PC-3 (cell line): Measurements from ENCODE around the gene MAN2A2. TPM values are rescaled to one million over a fixed set of nuclear protein-coding genes. Genes with fewer than 3 reads are reported as not detected.

Source experiments
- ATAC-seq: fragments of 200-7000 bp; cut with Tn5 transposase; 2 replicates; pipeline ENCODE4 v1.9.1; 2020; ENCODE audit warnings: mild to moderate bottlenecking, moderate library complexity
- BruUV-seq: library from RNA; stranded (reverse); fragments of 400-500 nt; replicated peaks from 2 replicates; lab custom pipeline; 2021; lab: Mats Ljungman, UMichigan
- CTCF ChIA-PET: fragments of 300-600 bp; sonication (Branson Sonifier 250); formaldehyde crosslinking; loops from one replicate; lab custom pipeline; 2022; ENCODE audit warnings: antibody characterized with exemption; lab: Charles Lee
- POLR2A ChIA-PET: fragments of 300-600 bp; sonication (Branson Sonifier 250); formaldehyde crosslinking; loops from one replicate; lab custom pipeline; 2022; ENCODE audit warnings: antibody characterized with exemption; ENCODE audit not compliant: unreplicated experiment; lab: Charles Lee
- DNase-seq: peaks from one replicate; pipeline ENCODE4 v3.0.0-alpha.2; 2015
- H2AFZ ChIP-seq: fragments of 300-600 bp; sonication (generic); 2 replicates; pipeline ENCODE4 v1.6.0; 2016; ENCODE audit warnings: antibody characterized with exemption, low read length
- H3F3A ChIP-seq: fragments of 300-600 bp; sonication (generic); one replicate; pipeline ENCODE4 v1.6.0; 2017; ENCODE audit warnings: antibody characterized with exemption, low read length, control low read depth, mild to moderate bottlenecking; ENCODE audit not compliant: unreplicated experiment
- H3K27ac ChIP-seq: fragments of 300-600 bp; sonication (generic); 2 replicates; pipeline ENCODE4 v1.5.1; 2016; ENCODE audit warnings: mild to moderate bottlenecking, low read length
- H3K27me3 ChIP-seq: fragments of 300-600 bp; sonication (generic); 2 replicates; pipeline ENCODE4 v1.6.1; 2016; ENCODE audit warnings: low read length, mixed read lengths
- H3K36me3 ChIP-seq: fragments of 300-600 bp; sonication (generic); 2 replicates; pipeline ENCODE4 v1.6.1; 2016; ENCODE audit warnings: low read depth, mixed run types, low read length, mixed read lengths
- H3K4me1 ChIP-seq: fragments of 300-600 bp; sonication (generic); 2 replicates; pipeline ENCODE4 v1.5.1; 2016; ENCODE audit warnings: low read length; ENCODE audit not compliant: insufficient read depth
- H3K4me2 ChIP-seq: fragments of 300-600 bp; sonication (generic); 2 replicates; pipeline ENCODE4 v1.6.0; 2016; ENCODE audit warnings: low read length
- H3K4me3 ChIP-seq: fragments of 300-600 bp; sonication (generic); 2 replicates; pipeline ENCODE4 v1.5.1; 2016; ENCODE audit warnings: mild to moderate bottlenecking, low read length, mixed read lengths
- H3K79me2 ChIP-seq: fragments of 300-600 bp; sonication (generic); 2 replicates; pipeline ENCODE4 v1.6.1; 2017; ENCODE audit warnings: low read length, mixed read lengths
- H3K9ac ChIP-seq: fragments of 300-600 bp; sonication (generic); 2 replicates; pipeline ENCODE4 v1.6.0; 2016; ENCODE audit warnings: mild to moderate bottlenecking, low read length
- H3K9me2 ChIP-seq: fragments of 300-600 bp; sonication (generic); replicated peaks from 2 replicates; pipeline ENCODE4 v1.6.1; 2016; ENCODE audit warnings: mixed run types, low read length, mixed read lengths
- H3K9me3 ChIP-seq: fragments of 300-600 bp; sonication (generic); 2 replicates; pipeline ENCODE4 v1.6.1; 2016; ENCODE audit warnings: low read length, mixed read lengths
- H4K20me1 ChIP-seq: fragments of 300-600 bp; sonication (generic); 2 replicates; pipeline ENCODE4 v1.6.1; 2016; ENCODE audit warnings: low read length, mixed read lengths
- EZH2 ChIP-seq: fragments of 300-600 bp; sonication (generic); IDR thresholded peaks from one replicate; pipeline ENCODE4 v1.6.1; 2017; ENCODE audit warnings: antibody characterized with exemption, mild to moderate bottlenecking, low read length; ENCODE audit not compliant: unreplicated experiment
- EZH2phosphoT487 ChIP-seq: fragments of 300-600 bp; sonication (generic); IDR thresholded peaks from 2 replicates; pipeline ENCODE4 v1.6.1; 2018; ENCODE audit warnings: mild to moderate bottlenecking, antibody characterized with exemption, low read length, borderline replicate concordance
- intact Hi-C: fragments of 100-400 bp; cut with micrococcal nuclease; formaldehyde crosslinking; loops from 2 replicates; pipeline ENCODE4 v1.9.0; 2023
- total RNA-seq: library from RNA; depleted of rRNA; stranded (reverse); fragments of >200 nt; gene quantifications from 2 replicates; pipeline ENCODE4 v1.2.3, GENCODE V29; 2014
- TF ChIP-seq, protein P1 (sequence below): fragments of 300-600 bp; sonication (generic); conservative IDR thresholded peaks from 2 replicates; pipeline ENCODE4 v1.5.1; 2017; ENCODE audit warnings: antibody characterized with exemption, low read depth, mild to moderate bottlenecking, low read length

The MAN2A2 gene
- total RNA-seq, 1 experiment from 2014 or later = 19.8 TPM

GRCh38 chr15:90948506-90948905, 45.4 kb downstream of the MAN2A2 start:
- H3K36me3 ChIP-seq = peaks cover 39% of the 10 kb centered on the region
- H3K27ac ChIP-seq = no peak overlapping the region
- H3K27me3 ChIP-seq = no peaks in the 10 kb centered on the region
- H3K79me2 ChIP-seq = no peaks in the 10 kb centered on the region
- intact Hi-C loops = no loop called here
- ATAC-seq (no peak), DNase-seq (no peak)
- ChIA-PET CTCF (no interaction called here), POLR2A (interaction anchor here (0.7 kb wide), 1 partner anchor 46 kb away, joined by 4 read pairs; the partner anchor contains the start of gene PRC1)
- no peaks in the 10 kb centered on the region for H3F3A ChIP-seq
- peaks cover 12% of the 10 kb centered on the region for H3K4me1 ChIP-seq
- no peak overlapping the region for H2AFZ ChIP-seq
- H3K4me3 ChIP-seq = no peak overlapping the region
- no peaks in the 10 kb centered on the region for H3K9me2 ChIP-seq
- no TSS peak for BruUV-seq
- no peaks in the 10 kb centered on the region for H3K9me3 ChIP-seq
- no peak overlapping the region for H3K4me2 ChIP-seq
- H4K20me1 ChIP-seq = no peaks in the 10 kb centered on the region
- TF ChIP-seq, protein P1, sequence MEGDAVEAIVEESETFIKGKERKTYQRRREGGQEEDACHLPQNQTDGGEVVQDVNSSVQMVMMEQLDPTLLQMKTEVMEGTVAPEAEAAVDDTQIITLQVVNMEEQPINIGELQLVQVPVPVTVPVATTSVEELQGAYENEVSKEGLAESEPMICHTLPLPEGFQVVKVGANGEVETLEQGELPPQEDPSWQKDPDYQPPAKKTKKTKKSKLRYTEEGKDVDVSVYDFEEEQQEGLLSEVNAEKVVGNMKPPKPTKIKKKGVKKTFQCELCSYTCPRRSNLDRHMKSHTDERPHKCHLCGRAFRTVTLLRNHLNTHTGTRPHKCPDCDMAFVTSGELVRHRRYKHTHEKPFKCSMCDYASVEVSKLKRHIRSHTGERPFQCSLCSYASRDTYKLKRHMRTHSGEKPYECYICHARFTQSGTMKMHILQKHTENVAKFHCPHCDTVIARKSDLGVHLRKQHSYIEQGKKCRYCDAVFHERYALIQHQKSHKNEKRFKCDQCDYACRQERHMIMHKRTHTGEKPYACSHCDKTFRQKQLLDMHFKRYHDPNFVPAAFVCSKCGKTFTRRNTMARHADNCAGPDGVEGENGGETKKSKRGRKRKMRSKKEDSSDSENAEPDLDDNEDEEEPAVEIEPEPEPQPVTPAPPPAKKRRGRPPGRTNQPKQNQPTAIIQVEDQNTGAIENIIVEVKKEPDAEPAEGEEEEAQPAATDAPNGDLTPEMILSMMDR = no peak
- TF ChIP-seq EZH2phosphoT487 = no peak
- no peak for TF ChIP-seq EZH2
- H3K9ac ChIP-seq = no peak overlapping the region

DNA sequence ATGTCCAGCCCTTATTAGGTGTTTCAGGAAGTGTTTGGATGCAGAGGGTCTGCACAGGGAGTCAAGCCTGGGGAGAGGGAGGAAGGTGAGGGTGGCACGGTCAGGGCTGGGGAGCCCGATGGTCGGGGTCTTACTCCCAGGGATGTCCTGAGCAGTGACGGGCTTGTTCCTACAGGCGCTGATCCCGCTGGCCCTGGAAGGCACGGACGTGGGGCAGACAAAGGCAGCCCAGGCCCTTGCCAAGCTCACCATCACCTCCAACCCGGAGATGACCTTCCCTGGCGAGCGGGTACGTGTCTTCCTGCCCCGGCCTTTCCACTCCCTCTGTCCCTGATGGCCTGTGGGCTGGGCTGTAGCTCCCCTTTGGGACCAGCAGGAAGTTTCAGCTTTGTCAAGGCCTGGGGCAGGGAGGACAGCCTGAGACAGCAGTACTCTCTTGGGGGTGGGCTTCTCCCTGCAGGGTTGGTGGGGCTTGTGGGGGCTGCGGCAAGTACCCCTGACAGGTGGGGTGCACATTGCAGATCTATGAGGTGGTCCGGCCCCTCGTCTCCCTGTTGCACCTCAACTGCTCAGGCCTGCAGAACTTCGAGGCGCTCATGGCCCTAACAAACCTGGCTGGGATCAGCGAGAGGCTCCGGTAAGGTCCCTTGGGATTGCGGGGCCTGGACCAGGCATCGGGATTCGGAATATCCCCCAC, 47.0 kb downstream of the MAN2A2 start:
- H3K9me3 ChIP-seq = no peaks in the 10 kb centered on the region
- peak overlapping the region; percentile 63 for H3K4me2 ChIP-seq
- peaks cover 12% of the 10 kb centered on the region for H3K4me1 ChIP-seq
- peak overlapping the region; percentile 45; the same call in 1 of the 2 replicates for H2AFZ ChIP-seq
- H3K9ac ChIP-seq = no peak overlapping the region
- no peaks in the 10 kb centered on the region for H3K27me3 ChIP-seq
- no peaks in the 10 kb centered on the region for H3K9me2 ChIP-seq
- peak overlapping the region; percentile 71 for H3K27ac ChIP-seq
- H3K4me3 ChIP-seq = no peak overlapping the region
- H4K20me1 ChIP-seq = no peaks in the 10 kb centered on the region
- TF ChIP-seq, protein P1 = no peak
- TF ChIP-seq EZH2phosphoT487 = no peak
- TF ChIP-seq EZH2 = no peak
- ATAC-seq = no peak
- H3F3A ChIP-seq = no peaks in the 10 kb centered on the region
- no TSS peak for BruUV-seq
- CTCF ChIA-PET = interaction anchor here (1.0 to 1.2 kb wide), 2 partner anchors 15 to 19 kb away, joined by 3 read pairs; partner anchors contain the start of gene UNC45A
- H3K36me3 ChIP-seq = peaks cover 31% of the 10 kb centered on the region
- H3K79me2 ChIP-seq = no peaks in the 10 kb centered on the region
- POLR2A ChIA-PET = no interaction called here
- no peak for DNase-seq
- intact Hi-C loops = no loop called here

GRCh38 chr15:90950676-90951075, 47.6 kb downstream of the MAN2A2 start:
- peaks cover 31% of the 10 kb centered on the region for H3K36me3 ChIP-seq
- H3K4me3 ChIP-seq = no peak overlapping the region
- no peak for DNase-seq
- ChIA-PET CTCF (no interaction called here), POLR2A (no interaction called here)
- TF ChIP-seq EZH2phosphoT487 (no peak), EZH2 (no peak)
- TF ChIP-seq, protein P1 = no peak
- no peak overlapping the region for H3K4me2 ChIP-seq
- H3K9me3 ChIP-seq = no peaks in the 10 kb centered on the region
- no peak overlapping the region for H3K9ac ChIP-seq
- H3K79me2 ChIP-seq = no peaks in the 10 kb centered on the region
- H3F3A ChIP-seq = no peaks in the 10 kb centered on the region
- no peak overlapping the region for H2AFZ ChIP-seq
- no peak overlapping the region for H3K27ac ChIP-seq
- peaks cover 15% of the 10 kb centered on the region for H3K4me1 ChIP-seq
- H3K9me2 ChIP-seq = no peaks in the 10 kb centered on the region
- no peaks in the 10 kb centered on the region for H3K27me3 ChIP-seq
- no peak for ATAC-seq
- intact Hi-C loops = no loop called here
- no TSS peak for BruUV-seq
- H4K20me1 ChIP-seq = no peaks in the 10 kb centered on the region
